NCI-H524 (cell line): Measurements from ENCODE around the gene SHISA4.
"Not testable (repeated sequence)": the region's sequence is repeated elsewhere in the genome, so short reads cannot be mapped to it uniquely, and the experiment has no call there.

Experiments
- DNase-seq, 2 experiments: peaks; one replicate each; lab custom pipeline; 2025; lab: John Stamatoyannopoulos, UW

Gene SHISA4

GRCh38 chr1:201898992-201899391 is 10.3 kb downstream of the SHISA4 start:
- DNase-seq, result no peak

- no peak for DNase-seq
Observed at GRCh38 chr1:201899683-201900429, 11.2 kb downstream of the SHISA4 start.

GRCh38 chr1:201900476-201900875 is 11.8 kb downstream of the SHISA4 start:
- DNase-seq, result no peak

- not testable (repeated sequence) for DNase-seq
Observed at GRCh38 chr1:201901036-201901435, 12.3 kb downstream of the SHISA4 start.

GRCh38 chr1:201902198-201902597 is 13.5 kb downstream of the SHISA4 start:
- DNase-seq, result no peak

GRCh38 chr1:201903135-201903534 is 14.4 kb downstream of the SHISA4 start:
- no peak for DNase-seq

- no peak for DNase-seq
Observed at GRCh38 chr1:201904579-201904978, 15.9 kb downstream of the SHISA4 start.

- no peak for DNase-seq
Observed at GRCh38 chr1:201905234-201905890, 16.7 kb downstream of the SHISA4 start.

- DNase-seq, result peak in 1 of 2 experiments; percentile 65
Observed at GRCh38 chr1:201906336-201906735, 17.6 kb downstream of the SHISA4 start.

GRCh38 chr1:201907621-201908020 is 18.9 kb downstream of the SHISA4 start:
- DNase-seq, result no peak

GRCh38 chr1:201911826-201912571 is 23.3 kb downstream of the SHISA4 start:
- no peak for DNase-seq

GRCh38 chr1:201912832-201913231 is 24.1 kb downstream of the SHISA4 start:
- no peak for DNase-seq

GRCh38 chr1:201914456-201915235 is 25.9 kb downstream of the SHISA4 start:
- DNase-seq, result no peak

- DNase-seq, result no peak
Observed at GRCh38 chr1:201916649-201917249, 28.1 kb downstream of the SHISA4 start.

- DNase-seq, result no peak
Observed at GRCh38 chr1:201917362-201918033, 28.8 kb downstream of the SHISA4 start.

GRCh38 chr1:201918343-201918742 is 29.6 kb downstream of the SHISA4 start:
- DNase-seq, result no peak

- no peak for DNase-seq
Observed at GRCh38 chr1:201921952-201922558, 33.4 kb downstream of the SHISA4 start.

- DNase-seq, result peak; percentile 64 to 89
Observed at GRCh38 chr1:201925301-201925567, 36.5 kb downstream of the SHISA4 start.

GRCh38 chr1:201925981-201926645 is 37.4 kb downstream of the SHISA4 start:
- peak; percentile 91 to 97 for DNase-seq

- DNase-seq, result no peak
Observed at GRCh38 chr1:201928266-201928665, 39.6 kb downstream of the SHISA4 start.
